Sigmoid colon (tissue), 4 donors: ENCODE data around the gene TXLNB.

Experiments used
- CTCF ChIP-seq, 4 experiments: fragments of 450-650 bp in 3 of 4; fragments of 200-600 bp in 1 of 4; IDR thresholded peaks; one replicate each; pipeline ENCODE4 v1.5.1; 2016 to 2019; ENCODE audit warnings: antibody characterized with exemption in 4 of 4, mild to moderate bottlenecking in 3 of 4, moderate library complexity in 2 of 4
- EP300 ChIP-seq, 4 donors: sonication (generic); formaldehyde crosslinking; IDR thresholded peaks; one replicate each; pipeline ENCODE4 v1.6.1; 2017; ENCODE audit warnings: antibody characterized with exemption in 4 of 4

GRCh38 chr6:139341060-139341459, 49.3 kb upstream of the TXLNB start:
- no peak for TF ChIP-seq CTCF (IDR thresholded peaks at IDR 0.05)
- no peak for TF ChIP-seq EP300 (IDR thresholded peaks at IDR 0.05)
